Loucy (cell line): Measurements from ENCODE around the gene DMXL1.

ENCODE experiments used
- CTCF ChIP-seq: fragments of 200-600 bp; sonication (generic); conservative IDR thresholded peaks from 2 replicates; pipeline ENCODE4 v1.5.1; 2014; ENCODE audit warnings: mild to moderate bottlenecking, antibody characterized with exemption, low read length
- EZH2phosphoT487 ChIP-seq: fragments of 200-600 bp; IDR thresholded peaks from 2 replicates; pipeline ENCODE4 v1.6.1; 2018; ENCODE audit warnings: antibody characterized with exemption, mild to moderate bottlenecking, moderate library complexity, borderline replicate concordance

GRCh38 chr5:119200795-119201194, 129.9 kb downstream of the DMXL1 start:
- TF ChIP-seq CTCF (no peak), EZH2phosphoT487 (no peak)
